Pancreas (tissue), 10 donors: ENCODE results near the gene ANKIB1. TPM values are rescaled to one million over a fixed set of nuclear protein-coding genes. Genes with fewer than 3 reads are reported as not detected.

ENCODE experiments used
- ATAC-seq, 4 donors: fragments of 200-7000 bp; cut with Tn5 transposase; one replicate each; pipeline versions ENCODE4 v1.8.0 to v1.9.1; 2020; ENCODE audit warnings: mild to moderate bottlenecking in 4 of 4, moderate library complexity in 4 of 4
- DNase-seq, 6 donors: peaks; one replicate each; pipeline ENCODE4 v3.0.0-alpha.2; 2020
- FAIRE-seq: peaks from 2 replicates; lab custom pipeline; 2012; peaks lifted over from hg19 to GRCh38; lab: Jason Lieb, UNC
- H3K27ac ChIP-seq, 4 donors: fragments of 200-600 bp; sonication (generic); 1 replicate in 3 of 4; 2 replicates in 1 of 4; pipeline versions ENCODE4 v1.5.0 to v1.8.0; 2020
- H3K27me3 ChIP-seq, 4 donors: fragments of 200-600 bp; one replicate each; pipeline ENCODE4 v1.8.0; 2021
- H3K36me3 ChIP-seq, 3 donors: fragments of 200-600 bp; sonication (generic) in 1 of 3; one replicate each; pipeline versions ENCODE4 v1.5.0 to v1.8.0; 2020 to 2021
- H3K4me1 ChIP-seq, 3 donors: fragments of 200-600 bp; one replicate each; pipeline ENCODE4 v1.8.0; 2021
- H3K4me3 ChIP-seq, 4 donors: fragments of 200-600 bp; sonication (generic) in 2 of 4; one replicate each; pipeline versions ENCODE4 v1.5.0 to v1.8.0; 2020 to 2021
- H3K9me3 ChIP-seq, 4 donors: fragments of 200-600 bp; one replicate each; pipeline ENCODE4 v1.8.0; 2021
- CTCF ChIP-seq, 4 donors: fragments of 200-600 bp; sonication (generic) in 3 of 4; IDR thresholded peaks; one replicate each; pipeline versions ENCODE4 v1.5.0 to v1.8.0; 2021; ENCODE audit warnings: antibody characterized with exemption in 4 of 4
- WGBS, 2 donors: extraction: QIAGEN DNeasy Blood & Tissue Kit; methylation state at CpG; one replicate each; pipeline ENCODE4 v1.1.7; 2013; 5-methylcytosine and 5-hydroxymethylcytosine counted together
- intact Hi-C, 3 donors: fragments of 100-400 bp; cut with DNase I; formaldehyde crosslinking; loops; one replicate each; pipeline versions ENCODE4 v1.11.1 to v1.14.2; 2022
- polyA plus RNA-seq, 2 donors: library from polyadenylated mRNA; stranded (reverse); fragments of 200-250 nt; gene quantifications; one replicate each; pipeline ENCODE4 v1.2.3, GENCODE V29; 2013
- total RNA-seq, 6 donors: library from RNA; stranded (reverse); fragmentation: NEBNext Ultra II Directional in 4 of 6; extraction: Animal tissue kit (Norgen Biotek cat#: 25700) in 4 of 6; gene quantifications; one replicate each; pipeline versions ENCODE4 v1.2.1 to v1.2.4, GENCODE V29; 2021 to 2023
- donor health status: healthy with polysubstance abuse.
- donor health status: DM: no; HTN: no; CAD: no; lungs with moderate emphysema.
- donor health status: DM: no; HTN: no; CAD: no.
- donor health status: control.
- donor health status: control.
- donor health status: Bipolar disorder and iron deficiency.
- donor health status: DM: yes; HTN: yes; CAD: no.
- donor health status: DM: no; HTN: no; CAD: no.
- donor health status: DM: no; HTN: no; CAD: no.
- donor health status: DM: yes; HTN: yes; CAD: no.

The ANKIB1 gene
- total RNA-seq (10 to 100 TPM; 18.1 to 36.5 (median 23.2) TPM), polyA plus RNA-seq (10 to 100 TPM in 1 of 2 donors, 1 to 10 TPM in 1; 7.7 to 10.1 TPM)

GRCh38 chr7:92245487-92246359, at the start of gene ANKIB1, which contains the start of gene KRIT1:
Gene ANKIB1, plus strand, starts transcription at chr7:92245974. Its CDS starts 49,005 bp downstream, at chr7:92294979.
Gene KRIT1, minus strand, starts transcription at chr7:92245914. Its CDS starts 3,779 bp downstream, at chr7:92242135.
- no peaks in the 10 kb centered on the region for H3K27me3 ChIP-seq
- peak; percentile 93 to 97 (median 95) for ATAC-seq
- H3K36me3 ChIP-seq: peaks cover 0 to 3% (median 0%) of the 10 kb centered on the region in 3 donors
- H3K4me3 ChIP-seq: peak within 1 kb of the TSS; percentile 84 to 99 (median 93)
- FAIRE-seq: no peak
- peak within 1 kb of the TSS; percentile 80 to 92 (median 90) for H3K27ac ChIP-seq
- H3K4me1 ChIP-seq: peaks cover 8 to 27% (median 19%) of the 10 kb centered on the region in 3 donors
- no peaks in the 10 kb centered on the region for H3K9me3 ChIP-seq
- TF ChIP-seq CTCF (IDR thresholded peaks at IDR 0.05): no peak
- WGBS, 2 donors: 0 to 1% methylated on average over 39 to 70 of the region's 71 CpGs
- intact Hi-C loops: no loop called here
- peak; percentile 80 to 93 (median 87) for DNase-seq

- Histone ChIP-seq H3K4me3 (no peak overlapping the region), H3K9me3 (no peaks in the 10 kb centered on the region)
- no peak for FAIRE-seq
Observed at GRCh38 chr7:92200791-92201190, 45.0 kb upstream of the ANKIB1 start.

DNA sequence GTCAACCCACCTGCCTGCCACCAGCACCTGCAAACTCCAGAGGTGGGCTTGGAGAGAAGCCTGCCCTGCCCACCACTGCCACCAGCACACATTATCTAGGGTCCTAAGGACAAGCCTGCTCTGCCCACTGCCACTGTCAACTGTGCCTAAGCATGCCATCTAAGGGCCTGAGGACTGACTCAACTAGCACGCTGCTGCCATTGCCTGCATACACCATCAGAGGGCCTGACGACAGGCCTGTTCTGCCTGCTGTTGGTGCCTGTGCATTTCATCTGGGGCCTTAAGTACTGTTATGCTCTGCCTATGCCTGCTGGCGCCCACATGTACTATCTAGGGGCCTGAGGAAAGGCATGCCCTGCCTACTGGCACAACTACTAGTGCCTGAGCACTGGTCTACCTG, 39.8 kb upstream of the ANKIB1 start:
- Histone ChIP-seq H3K36me3 (peaks cover 0 to 37% (median 0%) of the 10 kb centered on the region in 3 donors), H3K9me3 (no peaks in the 10 kb centered on the region), H3K4me3 (no peak overlapping the region), H3K27me3 (no peaks in the 10 kb centered on the region), H3K4me1 (no peaks in the 10 kb centered on the region), H3K27ac (no peak overlapping the region)
- no peak for TF ChIP-seq CTCF (IDR thresholded peaks at IDR 0.05)
- no peak for ATAC-seq
- no peak for FAIRE-seq
- WGBS, 2 donors: 96 to 97% methylated on average over 3 of the region's 3 CpGs
- intact Hi-C loops: no loop called here
- no peak for DNase-seq

More at GRCh38 chr7:92200791-92201190, 45.0 kb upstream of the ANKIB1 start:
- TF ChIP-seq CTCF (IDR thresholded peaks at IDR 0.05): no peak
- intact Hi-C loops: no loop called here
- DNase-seq (no peak), ATAC-seq (no peak)
- Histone ChIP-seq H3K27ac (no peak overlapping the region), H3K4me1 (no peaks in the 10 kb centered on the region), H3K36me3 (peaks cover 0 to 32% (median 0%) of the 10 kb centered on the region in 3 donors), H3K27me3 (no peaks in the 10 kb centered on the region)
- 93 to 100% methylated on average over 1 of the region's 1 CpG for WGBS, 2 donors

GRCh38 chr7:92206672-92207071, 39.1 kb upstream of the ANKIB1 start:
- no peak for TF ChIP-seq CTCF (IDR thresholded peaks at IDR 0.05)
- no peak for FAIRE-seq
- no peak for ATAC-seq
- Histone ChIP-seq H3K27me3 (no peaks in the 10 kb centered on the region), H3K4me3 (no peak overlapping the region), H3K27ac (no peak overlapping the region), H3K36me3 (peaks cover 0 to 43% (median 3%) of the 10 kb centered on the region in 3 donors), H3K9me3 (no peaks in the 10 kb centered on the region), H3K4me1 (no peaks in the 10 kb centered on the region)
- 93 to 96% methylated on average over 1 of the region's 1 CpG for WGBS, 2 donors
- DNase-seq: no peak
- intact Hi-C loops: no loop called here
